Fibroblast of skin of left quadriceps (primary cell): ENCODE results near the gene CYTH1.

Experiments
- DNase-seq, 2 experiments: peaks; one replicate each; pipeline ENCODE4 v3.0.0-alpha.2; 2013; ENCODE audit warnings: low read depth in 2 of 2

CYTH1 gene

DNA sequence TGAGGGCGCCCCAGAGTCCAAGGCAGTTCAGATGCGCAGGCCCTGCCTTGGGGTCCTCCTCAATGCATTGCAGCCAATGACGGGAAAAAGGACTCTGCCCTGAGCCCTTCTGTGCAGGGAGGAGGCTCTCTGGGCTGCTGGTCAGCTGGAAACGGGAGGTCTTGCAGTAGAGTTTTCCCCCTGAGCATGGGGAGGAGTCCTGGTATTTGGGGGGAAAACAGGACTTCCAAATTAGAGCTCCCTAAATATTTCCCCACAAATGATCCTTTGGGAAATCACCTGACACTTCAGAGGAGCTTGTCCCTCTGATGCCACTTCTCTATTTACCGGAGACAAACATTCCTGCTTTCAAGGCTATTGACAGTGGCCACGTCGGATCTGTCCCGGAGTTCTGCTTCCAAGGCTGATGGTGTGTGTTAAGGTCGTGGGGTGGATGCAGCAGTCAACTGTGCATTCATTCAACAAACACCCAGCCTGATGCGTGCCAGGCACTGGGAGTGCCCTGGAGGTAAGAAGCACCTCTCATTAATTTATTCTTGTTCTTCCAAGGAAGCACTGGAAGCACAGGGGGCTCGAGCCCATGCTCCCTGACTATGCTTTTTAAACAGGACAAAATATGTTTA is 131.9 kb downstream of the CYTH1 start:
- DNase-seq, result no peak

- no peak for DNase-seq
These were observed 133.8 kb downstream of the CYTH1 start for GRCh38 chr17:78648293-78648692.

- no peak for DNase-seq
These were observed 135.0 kb downstream of the CYTH1 start for GRCh38 chr17:78647032-78647431.

- DNase-seq, result no peak
These were observed 136.4 kb downstream of the CYTH1 start for GRCh38 chr17:78645421-78646295.

DNA sequence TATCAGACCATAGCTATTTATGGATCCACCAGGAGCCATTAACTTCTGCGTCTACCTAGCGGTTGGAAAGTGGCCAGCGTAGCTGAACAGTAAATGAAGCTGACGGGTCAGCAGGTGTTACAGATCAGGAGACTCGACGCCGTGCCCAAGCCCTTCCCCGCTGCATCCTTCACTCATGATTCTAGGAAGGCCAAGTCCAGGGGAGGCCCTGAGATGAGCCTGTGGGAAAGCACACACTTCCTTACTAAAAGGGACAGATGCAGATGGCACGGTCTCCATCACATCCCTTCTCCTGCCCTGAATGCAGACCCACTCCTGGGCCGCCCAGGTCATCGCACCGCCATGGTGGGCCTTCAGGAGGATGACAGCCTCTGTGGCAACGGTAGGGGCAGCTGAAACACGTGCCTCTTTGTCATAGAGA is 137.1 kb downstream of the CYTH1 start:
- no peak for DNase-seq

DNA sequence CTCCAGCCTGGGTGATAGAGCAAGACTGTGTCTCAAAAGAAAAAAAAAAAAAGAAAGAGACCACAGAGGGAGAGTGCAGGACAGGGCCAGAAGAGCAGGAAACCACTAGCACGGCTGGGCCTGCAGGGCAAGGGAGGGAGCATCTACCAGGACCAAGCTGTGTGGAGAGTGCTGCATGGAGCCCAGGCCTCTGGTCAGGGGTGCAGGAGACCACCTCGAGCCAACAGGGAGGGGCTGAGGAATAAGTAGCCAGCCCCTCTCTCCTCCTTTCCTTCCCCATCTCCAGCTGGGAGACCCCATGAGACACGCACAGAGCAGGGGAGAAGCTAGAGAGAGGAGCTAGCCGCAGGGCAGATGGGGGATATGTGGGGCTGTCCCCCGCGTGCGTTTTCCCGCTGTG is 137.8 kb downstream of the CYTH1 start:
- DNase-seq, result no peak

- DNase-seq, result no peak
These were observed 138.7 kb downstream of the CYTH1 start for GRCh38 chr17:78643326-78643725.

DNA sequence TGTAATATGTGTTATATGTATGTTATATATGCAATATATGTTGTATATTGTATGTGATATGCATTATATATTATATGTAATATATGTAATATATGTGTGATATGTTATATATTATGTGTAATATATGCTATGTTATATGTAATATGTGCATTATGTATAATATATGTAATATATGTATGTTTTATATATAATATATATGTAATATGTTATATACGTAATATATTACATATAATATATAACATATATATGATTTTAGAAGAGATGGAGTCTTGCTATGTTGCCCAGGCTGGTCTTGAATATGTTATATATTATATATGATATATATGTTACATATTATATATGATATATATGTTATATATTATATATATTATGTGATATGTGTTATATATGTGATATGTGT is 139.4 kb downstream of the CYTH1 start:
- no peak for DNase-seq

DNA sequence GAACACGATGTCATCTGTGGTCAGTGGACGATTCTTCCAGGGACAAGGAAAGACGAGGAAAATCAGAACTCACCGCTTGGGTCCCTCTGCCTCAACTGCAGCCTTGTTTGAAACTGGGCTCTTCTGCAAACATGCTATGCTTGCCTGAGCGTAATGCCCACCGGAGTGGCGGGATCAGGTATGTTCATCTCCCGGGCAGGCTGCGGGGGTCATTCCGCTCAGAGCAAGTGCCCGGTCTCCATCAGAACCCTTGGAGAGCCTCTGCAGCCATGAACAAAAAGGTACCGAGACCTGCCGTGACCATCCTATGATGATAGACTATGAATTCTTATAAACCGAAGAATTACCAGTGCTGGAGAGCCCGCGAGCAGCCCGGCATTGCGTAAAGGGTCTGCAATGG is 140.4 kb downstream of the CYTH1 start:
- DNase-seq, result no peak

DNA sequence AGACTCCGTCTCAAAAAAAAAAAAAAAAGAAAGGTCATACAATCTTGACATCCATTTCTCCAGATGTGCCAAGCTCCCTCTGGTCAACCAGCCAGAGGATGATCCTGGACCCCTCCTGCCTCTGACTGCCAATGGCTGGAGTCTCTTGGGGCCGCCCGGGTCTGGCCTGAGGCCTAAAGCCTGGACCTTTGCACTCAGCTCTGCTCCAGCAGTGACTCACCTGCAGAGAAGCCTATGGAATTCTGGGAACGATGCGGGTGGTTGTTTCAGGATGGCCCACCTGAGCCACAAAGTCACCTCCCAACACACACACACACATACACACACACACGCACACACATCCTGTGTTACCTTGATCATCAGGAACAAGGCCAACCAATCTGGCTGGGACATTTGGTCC is 140.8 kb downstream of the CYTH1 start:
- no peak for DNase-seq

DNA sequence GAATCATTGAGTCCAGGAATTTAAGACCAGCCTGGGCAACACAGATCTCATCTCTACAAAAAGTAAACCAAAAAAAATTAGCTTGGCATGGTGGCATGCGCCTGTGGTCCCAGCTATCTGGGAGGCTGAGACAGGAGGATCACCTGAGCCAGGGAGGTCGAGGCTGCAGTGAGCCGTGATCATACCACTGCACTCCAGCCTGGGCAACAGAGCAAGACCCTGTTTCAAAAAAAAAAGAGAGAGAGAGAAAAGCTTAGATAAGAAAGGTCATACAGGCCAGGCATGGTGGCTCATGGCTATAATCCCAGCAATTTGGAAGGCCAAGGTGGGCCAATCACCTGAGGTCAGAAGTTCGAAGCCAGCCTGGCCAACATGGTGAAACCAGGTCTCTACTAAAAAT is 141.4 kb downstream of the CYTH1 start:
- no peak for DNase-seq

DNA sequence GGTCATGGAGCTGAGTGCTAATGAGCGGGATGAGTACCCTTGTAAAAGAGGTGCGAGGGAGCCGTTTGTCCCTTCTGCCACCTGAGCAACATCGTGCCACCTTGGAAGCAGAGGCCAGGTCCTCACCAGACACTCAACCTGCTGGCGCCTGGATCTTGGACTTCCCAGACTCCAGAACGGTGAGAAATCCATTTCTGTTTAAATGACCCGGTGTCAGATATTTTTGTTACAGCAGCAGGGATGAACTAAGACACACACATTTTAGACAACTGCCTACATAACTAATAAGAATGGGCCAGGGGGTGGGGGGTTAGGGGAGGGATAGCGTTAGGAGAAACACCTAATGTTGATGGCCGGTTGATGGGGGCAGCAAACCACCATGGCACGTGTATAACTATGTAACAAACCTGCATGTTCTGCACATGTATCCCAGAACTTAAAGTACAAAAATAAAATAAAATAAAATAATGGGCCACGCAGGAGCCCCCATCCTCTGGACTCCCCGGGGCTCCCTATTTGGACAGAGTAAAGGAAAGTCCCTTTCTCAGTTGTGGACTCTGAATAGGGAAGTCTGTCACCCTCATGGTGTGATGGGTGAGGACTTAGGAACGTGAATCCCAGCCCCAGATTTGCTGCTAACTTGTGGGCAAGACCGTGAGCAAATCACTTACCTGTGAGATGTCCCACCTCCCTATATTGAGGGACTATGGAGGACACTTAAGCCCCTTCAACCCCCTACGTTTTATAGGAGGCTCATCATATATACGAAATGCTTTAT is 144.2 kb downstream of the CYTH1 start:
- DNase-seq, result no peak

GRCh38 chr17:78637146-78637545 is 144.9 kb downstream of the CYTH1 start:
- DNase-seq, result no peak

DNA sequence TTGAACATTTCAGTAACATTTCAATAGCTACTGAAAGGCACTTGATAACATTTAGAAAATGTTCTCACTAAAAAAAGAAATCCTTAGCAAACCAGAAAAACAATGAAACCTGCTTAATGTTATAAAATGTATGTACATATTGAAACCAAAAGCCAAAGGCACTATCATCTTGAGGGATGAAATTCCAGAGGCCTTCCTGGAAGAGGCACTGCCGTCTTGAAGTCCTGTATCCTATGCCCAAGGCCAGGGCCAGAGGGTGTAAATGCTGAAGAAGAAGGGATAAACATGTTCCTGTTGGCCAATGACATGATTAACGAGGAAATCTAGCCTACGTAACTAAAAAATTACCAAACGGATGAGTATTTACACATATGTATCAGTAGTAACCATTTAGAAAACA is 147.9 kb downstream of the CYTH1 start:
- DNase-seq, result no peak

DNA sequence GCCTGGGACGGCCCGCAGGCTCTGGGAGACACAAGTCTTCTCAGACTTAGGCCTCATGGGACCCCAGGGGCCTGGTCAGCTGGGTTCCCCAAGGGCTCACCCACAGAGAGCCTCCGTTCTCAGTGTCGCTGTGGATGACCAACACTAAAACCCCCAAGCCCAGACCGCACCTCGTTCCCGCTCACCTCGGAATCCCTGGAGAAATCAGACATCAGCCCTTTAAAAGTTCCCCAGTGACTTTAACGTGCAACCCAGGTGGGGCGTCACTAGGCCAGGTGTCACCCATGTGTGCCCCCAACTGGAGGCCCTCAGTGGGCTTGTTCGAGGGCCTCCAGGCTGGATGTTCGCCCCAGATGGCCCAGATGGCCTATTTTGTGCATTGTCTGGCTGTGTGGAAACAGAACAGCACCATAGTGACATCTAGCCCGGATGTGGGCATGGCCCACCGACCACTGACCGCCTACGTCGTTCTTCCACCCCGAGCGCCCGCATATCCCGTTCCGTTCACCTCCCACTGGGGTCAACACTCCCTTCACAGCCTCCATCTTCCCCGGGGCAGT is 152.6 kb downstream of the CYTH1 start:
- no peak for DNase-seq

- DNase-seq, result no peak
These were observed 153.3 kb downstream of the CYTH1 start for GRCh38 chr17:78628547-78629435.

DNA sequence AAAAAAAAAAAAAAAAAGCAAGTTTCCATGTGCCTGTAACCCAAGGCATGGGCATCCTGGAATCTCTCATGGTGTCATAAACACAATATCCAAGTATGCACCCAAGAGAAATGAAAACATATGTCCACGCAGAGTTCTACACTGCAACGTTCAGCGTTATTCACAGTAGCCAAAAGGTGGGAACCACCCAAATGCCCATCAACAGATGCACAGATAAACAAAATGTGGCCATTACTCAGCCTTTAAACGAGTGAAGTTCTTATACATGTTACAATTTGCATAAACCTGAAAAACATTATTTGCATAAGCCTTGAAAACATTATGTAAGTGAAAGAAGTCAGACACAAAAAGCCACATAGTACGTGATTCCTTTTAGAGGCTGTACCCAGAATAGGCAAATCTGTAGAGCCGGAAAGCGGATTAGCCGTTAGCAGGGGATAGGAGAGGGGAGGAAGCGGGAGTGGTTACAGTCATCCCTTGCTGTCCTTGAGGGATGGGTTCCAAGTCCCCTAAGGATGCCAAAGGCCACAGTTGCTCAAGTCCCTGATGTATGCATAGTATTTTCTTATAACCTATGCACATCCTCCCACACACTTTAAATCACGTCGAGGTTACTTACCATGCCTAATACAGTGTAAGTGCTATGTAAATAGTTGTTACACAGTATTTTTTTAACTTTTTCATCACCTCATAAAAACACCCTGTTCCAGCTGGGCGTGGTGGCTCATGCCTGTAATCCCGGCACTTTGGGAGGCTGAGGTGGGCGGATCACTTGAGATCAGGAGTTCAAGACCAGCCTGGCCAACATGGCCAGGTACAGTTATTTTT is 157.5 kb downstream of the CYTH1 start:
- DNase-seq, result no peak
